Subcutaneous adipose tissue (tissue), 4 donors: ENCODE data around the gene CUL3. TPM values are rescaled to one million over a fixed set of nuclear protein-coding genes. Genes with fewer than 3 reads are reported as not detected.

Experiments
- total RNA-seq, 4 donors: library from RNA; depleted of rRNA; stranded (reverse); fragments of >200 nt; gene quantifications; one replicate each; pipeline ENCODE4 v1.1.0, GENCODE V29; 2016
- TF ChIP-seq, protein P1 (sequence below): fragments of 450-650 bp; IDR thresholded peaks from one replicate; pipeline ENCODE4 v1.5.1; 2016; ENCODE audit warnings: low read depth, mild to moderate bottlenecking, control low read depth, antibody characterized with exemption, moderate library complexity

Gene CUL3
- total RNA-seq, 4 donors from 2014 or later = 56.1 to 102 (median 67.6) TPM

DNA sequence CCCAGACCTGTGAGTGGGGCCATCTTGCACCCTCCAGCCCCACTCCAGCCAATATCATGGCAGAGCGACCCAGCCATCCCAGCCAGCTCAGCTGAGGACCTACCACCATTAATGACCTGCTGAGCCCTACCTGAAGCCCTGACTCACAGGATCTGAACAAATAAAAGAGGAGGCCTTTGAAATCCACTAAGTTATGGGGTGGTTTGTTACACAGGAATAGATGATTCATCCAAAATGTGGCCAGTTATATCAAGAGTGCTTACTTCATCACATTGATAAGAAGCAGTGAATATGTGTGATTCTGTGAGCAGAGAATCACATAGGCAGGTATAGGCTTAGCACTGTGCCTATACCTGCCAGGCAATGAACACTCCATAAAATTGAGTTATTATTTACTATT, 148.5 kb downstream of the CUL3 start:
- TF ChIP-seq, protein P1, sequence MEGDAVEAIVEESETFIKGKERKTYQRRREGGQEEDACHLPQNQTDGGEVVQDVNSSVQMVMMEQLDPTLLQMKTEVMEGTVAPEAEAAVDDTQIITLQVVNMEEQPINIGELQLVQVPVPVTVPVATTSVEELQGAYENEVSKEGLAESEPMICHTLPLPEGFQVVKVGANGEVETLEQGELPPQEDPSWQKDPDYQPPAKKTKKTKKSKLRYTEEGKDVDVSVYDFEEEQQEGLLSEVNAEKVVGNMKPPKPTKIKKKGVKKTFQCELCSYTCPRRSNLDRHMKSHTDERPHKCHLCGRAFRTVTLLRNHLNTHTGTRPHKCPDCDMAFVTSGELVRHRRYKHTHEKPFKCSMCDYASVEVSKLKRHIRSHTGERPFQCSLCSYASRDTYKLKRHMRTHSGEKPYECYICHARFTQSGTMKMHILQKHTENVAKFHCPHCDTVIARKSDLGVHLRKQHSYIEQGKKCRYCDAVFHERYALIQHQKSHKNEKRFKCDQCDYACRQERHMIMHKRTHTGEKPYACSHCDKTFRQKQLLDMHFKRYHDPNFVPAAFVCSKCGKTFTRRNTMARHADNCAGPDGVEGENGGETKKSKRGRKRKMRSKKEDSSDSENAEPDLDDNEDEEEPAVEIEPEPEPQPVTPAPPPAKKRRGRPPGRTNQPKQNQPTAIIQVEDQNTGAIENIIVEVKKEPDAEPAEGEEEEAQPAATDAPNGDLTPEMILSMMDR = no peak

- TF ChIP-seq, protein P1 = no peak
Observed at GRCh38 chr2:224434618-224435017, 150.5 kb downstream of the CUL3 start.

GRCh38 chr2:224433442-224433841, 151.7 kb downstream of the CUL3 start:
- TF ChIP-seq, protein P1 = no peak

- TF ChIP-seq, protein P1 = no peak
Observed at GRCh38 chr2:224432003-224432579, 153.1 kb downstream of the CUL3 start.

DNA sequence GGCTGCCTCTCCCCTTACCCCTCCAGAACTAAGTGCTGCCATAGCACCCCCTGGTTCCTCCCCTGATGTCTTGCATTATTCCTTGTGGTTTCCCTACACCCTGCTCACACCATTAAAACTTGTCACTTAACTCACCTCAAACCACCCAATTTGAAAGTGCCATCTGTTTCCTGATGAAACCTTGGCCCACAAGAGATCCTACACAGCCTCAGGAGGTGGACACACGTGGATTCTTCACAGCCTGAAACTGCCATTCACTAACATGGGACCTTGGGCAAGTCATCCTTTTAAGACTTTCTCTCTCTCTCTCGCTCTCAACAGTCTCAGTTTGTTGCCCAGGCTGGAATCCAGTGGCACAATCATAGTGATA, 155.7 kb downstream of the CUL3 start:
- TF ChIP-seq, protein P1 = no peak

DNA sequence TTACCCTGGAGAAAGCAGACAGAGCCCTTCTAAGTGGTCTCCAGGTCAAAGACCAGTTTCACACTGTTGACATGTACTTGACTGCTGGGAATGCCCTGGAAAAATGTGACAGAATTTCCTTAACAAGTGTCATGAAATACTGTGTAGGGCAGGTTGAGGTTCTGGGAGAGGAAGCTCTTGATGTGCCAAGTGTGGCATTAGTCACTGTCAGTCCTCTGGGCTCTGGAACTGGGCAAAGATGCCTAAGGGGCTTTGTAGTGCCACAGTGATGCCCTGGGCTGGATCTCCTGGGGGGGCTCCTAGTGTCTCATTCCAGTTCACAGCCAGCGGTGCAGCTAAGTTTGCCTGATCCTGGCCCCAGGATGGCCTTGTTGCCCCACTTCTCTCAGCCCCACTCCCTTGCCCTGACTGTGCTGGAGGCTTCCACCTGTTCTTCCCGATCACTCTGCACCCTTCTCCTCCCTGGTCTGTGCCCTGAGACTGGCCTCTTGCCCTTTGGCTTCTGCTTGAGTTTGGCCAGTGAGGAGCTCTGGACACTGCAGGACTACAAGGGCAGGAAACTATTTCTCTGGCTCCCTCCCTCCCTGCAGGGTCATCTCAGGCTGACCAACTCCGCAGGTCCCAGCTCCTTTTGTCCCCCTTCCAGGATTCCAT, 156.2 kb downstream of the CUL3 start:
- TF ChIP-seq, protein P1 = no peak

DNA sequence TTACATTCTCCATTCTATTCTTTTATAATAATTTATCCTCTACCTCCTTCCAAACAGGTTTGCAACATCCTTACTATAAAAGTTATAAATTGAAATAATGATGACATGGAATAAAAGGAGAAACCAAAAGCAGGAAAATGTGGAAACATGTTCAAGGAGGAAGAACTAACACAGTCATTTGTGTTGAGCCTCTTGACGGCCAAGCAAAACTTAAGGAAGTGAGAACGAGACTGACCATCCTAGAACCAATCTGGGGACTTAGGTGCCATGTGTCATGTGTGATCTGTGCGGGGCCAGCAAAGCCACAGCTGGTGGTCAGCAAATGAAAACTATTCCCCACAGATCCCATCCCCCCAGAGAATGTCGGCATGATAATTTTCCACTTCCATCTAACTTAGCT, 157.7 kb downstream of the CUL3 start:
- TF ChIP-seq, protein P1 = no peak
